Brain pericyte (primary cell): ENCODE results near the gene FARP2.
"Not testable (repeated sequence)": the region's sequence is repeated elsewhere in the genome, so short reads cannot be mapped to it uniquely, and the experiment has no call there.

Experiments
- DNase-seq: peaks from one replicate; pipeline ENCODE4 v3.0.0-alpha.2; 2012; ENCODE audit warnings: low read depth, low spot score

FARP2 gene

DNA sequence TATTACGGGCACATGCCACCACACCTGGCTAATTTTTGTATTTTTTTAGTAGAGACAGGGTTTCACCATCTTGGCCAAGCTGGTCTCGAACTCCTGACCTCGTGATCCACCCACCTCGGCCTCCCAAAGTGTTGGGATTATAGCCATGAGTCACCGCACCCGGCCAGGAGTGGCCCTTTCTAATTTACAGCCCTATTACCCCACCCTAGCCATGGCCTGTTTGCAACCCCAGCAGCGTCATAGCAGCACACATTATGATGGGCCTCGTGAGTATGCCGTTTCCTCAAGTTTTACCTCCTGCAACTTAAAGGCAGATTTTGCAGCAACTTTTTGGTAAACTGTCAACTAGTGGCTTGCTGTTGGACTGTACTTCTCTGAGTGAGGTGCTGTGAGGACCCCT, 97.8 kb downstream of the FARP2 start:
- not testable (repeated sequence) for DNase-seq

DNA sequence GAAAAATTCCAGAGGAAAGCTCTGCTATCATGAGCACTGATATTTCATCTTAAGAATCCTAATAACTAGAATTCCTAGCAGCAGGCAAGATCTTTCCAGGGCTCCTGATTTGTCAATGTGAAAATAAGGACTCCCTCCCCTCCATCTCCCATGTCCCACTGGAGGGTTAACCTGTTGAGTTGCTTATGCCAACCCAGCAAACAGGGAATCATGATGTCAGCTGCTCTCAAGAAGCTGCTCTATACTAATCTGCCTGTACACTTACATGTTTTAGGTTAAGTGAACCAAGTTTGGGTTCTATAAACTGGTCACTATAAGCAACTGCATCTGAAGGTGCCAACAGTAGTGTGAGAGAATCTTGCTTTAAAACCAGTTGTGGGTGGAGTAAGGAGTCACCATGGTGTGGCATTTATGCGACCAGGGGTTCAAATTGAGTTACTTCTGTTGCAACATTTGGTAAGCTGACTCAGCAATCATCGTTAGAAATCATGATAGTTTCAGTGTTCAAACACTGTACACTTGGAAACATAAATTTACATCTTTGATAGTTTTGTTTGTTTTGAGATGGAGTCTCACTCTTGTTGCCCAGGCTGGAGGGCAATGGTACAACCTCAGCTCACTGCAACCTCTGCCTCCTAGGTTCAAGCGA, 98.9 kb downstream of the FARP2 start:
- DNase-seq, result no peak

DNA sequence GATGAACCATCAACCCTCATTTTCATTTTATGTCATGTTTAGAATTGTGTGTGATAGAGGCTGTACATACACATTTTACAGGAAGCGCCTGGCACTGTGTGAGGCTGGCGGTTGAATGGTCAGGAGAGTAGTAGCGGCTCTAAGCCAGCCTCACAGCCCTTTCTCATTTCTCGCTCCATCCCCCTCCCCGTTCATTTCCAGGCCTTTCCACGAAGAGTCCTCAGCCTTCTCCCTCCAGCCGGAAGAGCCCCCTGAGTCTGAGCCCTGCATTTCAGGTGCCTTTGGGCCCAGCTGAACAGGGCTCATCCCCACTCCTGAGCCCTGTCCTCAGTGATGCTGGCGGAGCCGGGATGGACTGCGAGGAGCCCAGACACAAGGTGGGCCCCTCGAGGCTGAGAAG, 100.5 kb downstream of the FARP2 start:
- no peak for DNase-seq

GRCh38 chr2:241458687-241459086, 102.6 kb downstream of the FARP2 start:
- no peak for DNase-seq

DNA sequence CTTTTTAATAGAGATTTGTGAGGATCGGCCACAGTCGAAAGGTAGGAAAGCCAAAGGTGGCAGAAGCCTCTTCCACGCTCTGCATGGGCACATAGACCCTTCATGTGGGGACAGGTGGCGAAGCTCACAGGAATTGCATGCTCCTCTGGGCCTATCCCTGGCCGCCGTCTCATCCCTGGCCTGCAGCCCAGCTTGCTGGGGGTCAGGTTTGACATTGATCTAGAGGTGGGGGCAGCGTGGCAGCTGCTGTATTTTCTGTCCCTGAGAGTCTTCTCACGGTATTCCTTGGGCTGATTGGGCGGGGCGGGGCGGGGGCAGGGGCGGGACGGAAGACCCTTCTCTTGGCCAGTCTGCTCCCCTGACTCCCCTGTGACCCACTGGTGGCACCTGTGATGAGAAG, 103.4 kb downstream of the FARP2 start:
- no peak for DNase-seq

DNA sequence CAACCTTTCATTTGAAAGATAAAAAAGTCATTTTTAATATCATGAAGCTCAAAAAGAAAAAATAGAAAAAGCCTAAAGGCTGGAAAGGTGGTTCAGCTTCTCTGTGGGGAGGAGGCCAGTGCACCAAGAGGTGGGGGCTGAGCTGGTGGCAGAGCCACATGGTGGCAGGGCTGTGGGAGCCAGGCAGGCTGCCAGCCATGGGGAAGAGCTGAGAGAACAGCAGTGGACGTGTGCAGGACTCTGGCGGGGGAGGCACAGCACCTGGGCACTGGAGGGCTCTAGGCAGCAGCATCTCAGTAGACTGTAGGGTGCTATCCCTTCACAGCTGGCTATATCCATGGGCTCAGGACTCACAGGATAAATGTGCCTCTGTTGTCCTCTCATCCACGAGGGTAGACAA, 104.5 kb downstream of the FARP2 start:
- no peak for DNase-seq

GRCh38 chr2:241461693-241462677, 105.9 kb downstream of the FARP2 start:
- DNase-seq, result no peak

- no peak for DNase-seq
Measured at GRCh38 chr2:241463276-241464135, 107.4 kb downstream of the FARP2 start.

GRCh38 chr2:241465543-241465942, 109.5 kb downstream of the FARP2 start:
- no peak for DNase-seq

- no peak for DNase-seq
Measured at GRCh38 chr2:241466230-241466629, 110.1 kb downstream of the FARP2 start.

DNA sequence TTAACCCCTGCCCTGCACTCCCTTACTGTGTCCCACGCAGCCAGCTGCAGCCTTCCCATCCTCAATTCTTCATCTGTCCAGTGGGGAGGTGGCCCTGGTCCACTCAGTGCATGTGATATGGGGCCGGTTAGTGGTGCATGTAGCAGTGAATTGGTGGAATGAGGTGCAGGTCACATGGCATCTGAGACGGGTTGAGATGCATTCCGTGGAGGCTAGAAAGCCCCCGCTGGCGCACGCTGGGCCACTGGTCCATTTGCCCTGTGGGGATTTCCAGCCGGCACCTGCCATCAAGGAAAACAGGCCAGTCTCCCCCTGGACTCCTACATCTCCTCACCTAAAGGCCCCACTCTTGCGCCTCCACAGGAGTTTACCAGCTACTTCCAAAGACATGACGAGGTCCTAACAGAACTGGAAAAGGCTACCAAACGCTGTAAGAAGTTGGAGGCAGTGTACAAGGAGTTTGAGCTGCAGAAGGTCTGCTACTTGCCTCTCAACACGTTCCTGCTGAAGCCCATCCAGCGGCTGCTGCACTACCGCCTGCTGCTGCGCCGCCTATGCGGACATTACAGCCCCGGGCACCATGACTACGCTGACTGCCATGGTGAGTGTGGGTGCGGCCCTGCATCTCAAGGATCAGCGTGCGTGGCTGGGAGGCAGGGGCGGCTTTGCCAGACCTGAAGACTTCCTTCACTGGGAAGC, 111.8 kb downstream of the FARP2 start:
- DNase-seq, result no peak

- DNase-seq, result no peak
Measured at GRCh38 chr2:241468476-241468781, 112.3 kb downstream of the FARP2 start.

DNA sequence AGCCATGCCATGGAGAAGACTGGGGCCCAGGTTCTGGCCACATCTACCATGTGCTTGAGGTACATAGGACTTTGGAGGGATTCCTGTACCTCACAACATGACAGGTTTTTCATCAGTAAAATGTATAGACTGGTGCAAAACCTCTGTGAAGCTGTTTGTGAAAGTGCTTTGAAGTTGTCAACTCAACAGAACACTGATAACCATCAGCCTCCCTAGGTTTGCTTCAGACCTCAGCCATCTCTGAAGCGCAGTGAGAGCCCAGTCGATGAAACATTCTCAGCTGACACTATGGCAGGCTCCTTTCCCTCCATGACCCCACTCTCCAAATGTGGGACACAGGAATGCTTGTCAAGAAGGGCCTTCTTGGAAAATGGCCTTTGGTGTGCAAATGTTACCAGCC, 113.7 kb downstream of the FARP2 start:
- DNase-seq, result no peak

DNA sequence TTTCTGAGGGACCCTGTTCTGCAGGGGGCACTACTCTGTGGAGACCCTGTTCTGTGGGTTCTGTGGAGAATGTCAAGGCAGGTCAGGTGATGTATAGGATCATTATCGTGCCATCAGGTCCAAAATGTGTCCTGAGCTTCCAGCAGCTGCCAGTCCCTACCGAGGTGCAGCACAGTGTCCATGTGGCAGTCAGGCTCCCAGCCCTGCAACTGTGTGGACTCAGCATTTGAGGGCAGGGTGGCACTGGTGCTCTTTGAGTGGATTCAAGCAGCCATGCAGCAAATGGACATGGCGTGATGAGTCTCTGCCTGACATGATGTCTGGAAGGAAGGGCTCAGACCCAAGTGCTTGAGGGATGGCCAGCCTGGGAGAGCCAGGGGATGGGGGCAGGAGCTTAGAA, 117.3 kb downstream of the FARP2 start:
- DNase-seq, result no peak

DNA sequence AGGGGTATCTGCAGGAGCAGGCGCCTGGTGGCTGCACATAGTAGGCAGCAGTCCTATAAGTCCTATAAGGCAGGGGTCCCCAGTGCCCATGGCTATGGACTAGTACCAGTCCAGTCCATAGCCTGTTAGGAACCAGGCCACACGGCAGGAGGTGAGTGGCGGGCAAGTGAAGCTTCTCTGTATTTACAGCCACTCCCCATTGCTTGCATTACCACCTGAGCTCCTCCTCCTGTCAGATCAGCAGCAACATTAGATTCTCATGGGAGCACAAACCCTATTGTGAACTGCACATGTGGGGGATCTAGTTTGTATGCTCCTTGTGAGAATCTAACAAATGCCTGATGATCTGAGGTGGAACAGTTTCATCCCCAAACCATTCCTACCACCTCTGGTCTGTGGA, 119.2 kb downstream of the FARP2 start:
- no peak for DNase-seq

DNA sequence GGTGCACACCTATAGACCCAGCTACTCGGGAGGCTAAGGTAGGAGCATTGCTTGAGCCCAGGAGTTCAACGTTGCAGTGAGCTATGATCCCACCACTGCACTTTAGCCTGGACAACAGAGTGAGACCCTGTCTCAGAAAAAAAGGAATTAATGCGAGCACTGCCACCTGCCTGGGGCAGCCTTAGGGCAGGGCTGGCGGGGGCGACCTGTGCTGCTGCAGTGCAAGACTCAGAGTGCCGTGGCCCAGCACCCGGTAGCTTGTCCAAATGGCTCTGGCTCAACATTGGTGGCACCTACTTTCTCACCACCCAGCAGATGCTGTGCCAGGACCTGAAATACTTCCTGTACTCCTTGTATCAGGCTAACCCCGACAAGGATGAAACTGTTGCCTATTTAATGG, 122.1 kb downstream of the FARP2 start:
- no peak for DNase-seq

DNA sequence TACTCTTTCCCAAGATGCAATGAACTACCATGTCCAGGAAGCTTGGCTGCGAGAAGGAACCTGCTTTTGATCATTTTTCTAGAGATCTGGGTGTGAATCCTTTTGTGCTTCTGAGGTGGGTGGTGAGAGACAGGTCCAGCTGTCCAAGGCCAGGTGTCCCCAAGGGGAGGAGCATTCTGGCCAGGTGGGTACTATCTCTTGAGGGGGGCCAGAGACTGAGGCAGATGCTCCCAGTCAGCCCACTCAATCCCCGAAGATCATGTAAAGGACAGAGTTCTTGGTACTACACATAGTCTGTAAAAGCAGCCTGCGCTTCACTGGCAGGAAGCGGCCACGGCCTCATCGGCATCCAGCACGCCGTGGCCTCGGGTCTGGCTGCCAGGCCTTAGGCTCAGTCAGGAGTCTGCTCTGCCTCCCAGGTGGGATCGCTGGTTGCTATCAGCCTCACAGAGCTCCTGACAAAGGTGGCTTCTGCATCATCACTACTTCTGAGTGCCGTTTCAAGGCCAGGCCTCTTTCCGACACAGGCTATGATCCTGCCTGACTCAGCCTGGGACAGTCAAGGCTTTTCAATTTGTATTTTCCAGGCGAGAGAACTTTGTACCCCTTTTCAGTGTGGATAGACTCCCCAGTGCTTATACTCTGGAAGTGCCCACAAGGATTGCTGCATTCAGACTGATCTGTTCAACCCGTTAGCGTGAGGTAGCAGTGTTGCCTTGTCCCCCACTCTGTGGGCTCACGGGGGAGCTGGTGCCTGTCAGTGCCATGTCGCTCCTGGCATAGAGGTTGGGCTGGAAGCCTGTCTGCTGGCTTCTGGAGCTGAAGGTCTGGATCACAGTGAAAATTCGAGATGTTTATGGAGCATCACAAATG, 123.2 kb downstream of the FARP2 start:
- DNase-seq, result no peak

GRCh38 chr2:241481687-241482086, 125.6 kb downstream of the FARP2 start:
- no peak for DNase-seq

GRCh38 chr2:241482126-241482955, 126.3 kb downstream of the FARP2 start:
- DNase-seq, result no peak

DNA sequence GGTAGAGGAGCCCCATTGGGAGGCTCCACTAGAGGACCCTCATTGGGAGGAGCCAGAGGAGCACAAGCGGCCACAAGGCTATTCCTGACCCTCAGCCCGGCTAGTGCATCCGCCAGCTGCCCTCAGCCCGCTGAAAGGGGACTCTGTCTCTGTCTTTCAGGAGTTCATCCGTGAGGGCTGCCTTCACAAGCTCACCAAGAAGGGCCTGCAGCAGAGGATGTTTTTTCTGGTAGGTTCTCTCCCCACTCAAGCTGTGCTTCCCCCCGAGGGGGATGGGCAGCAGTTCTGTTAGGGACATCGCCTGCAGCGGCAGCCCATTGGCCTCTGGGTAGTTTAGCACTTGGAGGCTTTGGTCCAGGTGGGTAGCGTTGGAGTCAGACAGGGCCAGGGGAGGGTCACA, 127.2 kb downstream of the FARP2 start:
- DNase-seq, result no peak
